ENCODE measurements around the gene MRPS27. TPM values are rescaled to one million over a fixed set of nuclear protein-coding genes. Genes with fewer than 3 reads are reported as not detected.

Gene MRPS27
- total RNA-seq, 4 donors from 2014 or later: 14.3 to 34.7 (median 27.9) TPM

- in situ Hi-C loops (cut with MboI; ENCODE audit: low pct_ligation_motif_present in 1 of 4, low pct_unique_long_range_greater_than_20kb in 1 of 4, low sequenced_read_pairs in 3 of 4) (no loop called here), intact Hi-C loops (cut with DNase I; ENCODE audit: low total_unique reads) (no loop called here)
- H3K4me3 ChIP-seq: no peak overlapping the region
- H3K27ac ChIP-seq: no peak overlapping the region
- 93 to 96% methylated on average over 5 to 6 of the region's 6 CpGs for WGBS, 2 donors (ENCODE audit: low coverage in 1 of 2)
- TF ChIP-seq EP300 (IDR thresholded peaks at IDR 0.05; ENCODE audit: low read depth): no peak
- TF ChIP-seq, protein P1, sequence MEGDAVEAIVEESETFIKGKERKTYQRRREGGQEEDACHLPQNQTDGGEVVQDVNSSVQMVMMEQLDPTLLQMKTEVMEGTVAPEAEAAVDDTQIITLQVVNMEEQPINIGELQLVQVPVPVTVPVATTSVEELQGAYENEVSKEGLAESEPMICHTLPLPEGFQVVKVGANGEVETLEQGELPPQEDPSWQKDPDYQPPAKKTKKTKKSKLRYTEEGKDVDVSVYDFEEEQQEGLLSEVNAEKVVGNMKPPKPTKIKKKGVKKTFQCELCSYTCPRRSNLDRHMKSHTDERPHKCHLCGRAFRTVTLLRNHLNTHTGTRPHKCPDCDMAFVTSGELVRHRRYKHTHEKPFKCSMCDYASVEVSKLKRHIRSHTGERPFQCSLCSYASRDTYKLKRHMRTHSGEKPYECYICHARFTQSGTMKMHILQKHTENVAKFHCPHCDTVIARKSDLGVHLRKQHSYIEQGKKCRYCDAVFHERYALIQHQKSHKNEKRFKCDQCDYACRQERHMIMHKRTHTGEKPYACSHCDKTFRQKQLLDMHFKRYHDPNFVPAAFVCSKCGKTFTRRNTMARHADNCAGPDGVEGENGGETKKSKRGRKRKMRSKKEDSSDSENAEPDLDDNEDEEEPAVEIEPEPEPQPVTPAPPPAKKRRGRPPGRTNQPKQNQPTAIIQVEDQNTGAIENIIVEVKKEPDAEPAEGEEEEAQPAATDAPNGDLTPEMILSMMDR (IDR thresholded peaks at IDR 0.05): no peak
- TF ChIP-seq POLR2AphosphoS5 (IDR thresholded peaks at IDR 0.05): no peak
- no peak for TF ChIP-seq POLR2A (IDR thresholded peaks at IDR 0.05)
- DNase-seq: no peak
- no peaks in the 10 kb centered on the region for H3K9me3 ChIP-seq
- no peaks in the 10 kb centered on the region for H3K36me3 ChIP-seq
- peaks cover 0 to 6% (median 0%) of the 10 kb centered on the region in 4 donors for H3K4me1 ChIP-seq
- no peaks in the 10 kb centered on the region for H3K27me3 ChIP-seq
These were observed 29.5 kb downstream of the MRPS27 start for GRCh38 chr5:72290356-72291133.

- Histone ChIP-seq H3K4me3 (no peak overlapping the region), H3K36me3 (no peaks in the 10 kb centered on the region), H3K27me3 (no peaks in the 10 kb centered on the region), H3K9me3 (no peaks in the 10 kb centered on the region), H3K4me1 (peaks cover 0 to 6% (median 0%) of the 10 kb centered on the region in 4 donors), H3K27ac (no peak overlapping the region)
- 76 to 88% methylated on average over 1 to 2 of the region's 2 CpGs for WGBS, 2 donors (ENCODE audit: low coverage in 1 of 2)
- DNase-seq: no peak
- intact Hi-C loops (cut with DNase I; ENCODE audit: low total_unique reads) (no loop called here), in situ Hi-C loops (cut with MboI; ENCODE audit: low pct_ligation_motif_present in 1 of 4, low pct_unique_long_range_greater_than_20kb in 1 of 4, low sequenced_read_pairs in 3 of 4) (no loop called here)
- no peak for TF ChIP-seq EP300 (IDR thresholded peaks at IDR 0.05; ENCODE audit: low read depth)
- TF ChIP-seq POLR2AphosphoS5 (IDR thresholded peaks at IDR 0.05): no peak
- TF ChIP-seq, protein P1 (IDR thresholded peaks at IDR 0.05): no peak
- no peak for TF ChIP-seq POLR2A (IDR thresholded peaks at IDR 0.05)
These were observed 31.1 kb downstream of the MRPS27 start for GRCh38 chr5:72288924-72289323.

- in situ Hi-C loops (cut with MboI; ENCODE audit: low pct_ligation_motif_present in 1 of 4, low pct_unique_long_range_greater_than_20kb in 1 of 4, low sequenced_read_pairs in 3 of 4): no loop called here
- no peak overlapping the region for H3K4me3 ChIP-seq
- no peaks in the 10 kb centered on the region for H3K9me3 ChIP-seq
- no peaks in the 10 kb centered on the region for H3K36me3 ChIP-seq
- H3K27ac ChIP-seq: no peak overlapping the region
- intact Hi-C loops (cut with DNase I; ENCODE audit: low total_unique reads): no loop called here
- H3K4me1 ChIP-seq: peaks cover 0 to 13% (median 8%) of the 10 kb centered on the region in 4 donors
- WGBS, 2 donors (ENCODE audit: low coverage in 1 of 2): 97 to 100% methylated on average over 2 to 5 of the region's 5 CpGs
- no peaks in the 10 kb centered on the region for H3K27me3 ChIP-seq
- no peak for DNase-seq
- no peak for TF ChIP-seq EP300 (IDR thresholded peaks at IDR 0.05; ENCODE audit: low read depth)
- no peak for TF ChIP-seq POLR2A (IDR thresholded peaks at IDR 0.05)
- TF ChIP-seq, protein P1 (IDR thresholded peaks at IDR 0.05): no peak
These were observed 33.2 kb downstream of the MRPS27 start for GRCh38 chr5:72286798-72287197.

- Histone ChIP-seq H3K36me3 (no peaks in the 10 kb centered on the region), H3K4me1 (peaks cover 4 to 19% (median 10%) of the 10 kb centered on the region in 4 donors), H3K4me3 (no peak overlapping the region), H3K27ac (no peak overlapping the region), H3K9me3 (no peaks in the 10 kb centered on the region), H3K27me3 (no peaks in the 10 kb centered on the region)
- DNase-seq: no peak
- in situ Hi-C loops (cut with MboI; ENCODE audit: low pct_ligation_motif_present in 1 of 4, low pct_unique_long_range_greater_than_20kb in 1 of 4, low sequenced_read_pairs in 3 of 4) (no loop called here), intact Hi-C loops (cut with DNase I; ENCODE audit: low total_unique reads) (no loop called here)
- WGBS, 2 donors (ENCODE audit: low coverage in 1 of 2): 75 to 100% methylated on average over 2 to 3 of the region's 3 CpGs
- TF ChIP-seq, protein P1 (IDR thresholded peaks at IDR 0.05): no peak
- no peak for TF ChIP-seq POLR2A (IDR thresholded peaks at IDR 0.05)
- TF ChIP-seq EP300 (IDR thresholded peaks at IDR 0.05; ENCODE audit: low read depth): no peak
- no peak for TF ChIP-seq POLR2AphosphoS5 (IDR thresholded peaks at IDR 0.05)
These were observed 34.6 kb downstream of the MRPS27 start for GRCh38 chr5:72285424-72285821.

Data from transverse colon (tissue), 4 donors.